Measurements from ENCODE around the gene ZNF597. TPM values are rescaled to one million over a fixed set of nuclear protein-coding genes. Genes with fewer than 3 reads are reported as not detected.

Gene ZNF597, protein sequence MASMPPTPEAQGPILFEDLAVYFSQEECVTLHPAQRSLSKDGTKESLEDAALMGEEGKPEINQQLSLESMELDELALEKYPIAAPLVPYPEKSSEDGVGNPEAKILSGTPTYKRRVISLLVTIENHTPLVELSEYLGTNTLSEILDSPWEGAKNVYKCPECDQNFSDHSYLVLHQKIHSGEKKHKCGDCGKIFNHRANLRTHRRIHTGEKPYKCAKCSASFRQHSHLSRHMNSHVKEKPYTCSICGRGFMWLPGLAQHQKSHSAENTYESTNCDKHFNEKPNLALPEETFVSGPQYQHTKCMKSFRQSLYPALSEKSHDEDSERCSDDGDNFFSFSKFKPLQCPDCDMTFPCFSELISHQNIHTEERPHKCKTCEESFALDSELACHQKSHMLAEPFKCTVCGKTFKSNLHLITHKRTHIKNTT
- 2.9 and 3.0 TPM in 2 replicates for total RNA-seq (2014; rRNA removed; shearing (Covaris generic))

DNA sequence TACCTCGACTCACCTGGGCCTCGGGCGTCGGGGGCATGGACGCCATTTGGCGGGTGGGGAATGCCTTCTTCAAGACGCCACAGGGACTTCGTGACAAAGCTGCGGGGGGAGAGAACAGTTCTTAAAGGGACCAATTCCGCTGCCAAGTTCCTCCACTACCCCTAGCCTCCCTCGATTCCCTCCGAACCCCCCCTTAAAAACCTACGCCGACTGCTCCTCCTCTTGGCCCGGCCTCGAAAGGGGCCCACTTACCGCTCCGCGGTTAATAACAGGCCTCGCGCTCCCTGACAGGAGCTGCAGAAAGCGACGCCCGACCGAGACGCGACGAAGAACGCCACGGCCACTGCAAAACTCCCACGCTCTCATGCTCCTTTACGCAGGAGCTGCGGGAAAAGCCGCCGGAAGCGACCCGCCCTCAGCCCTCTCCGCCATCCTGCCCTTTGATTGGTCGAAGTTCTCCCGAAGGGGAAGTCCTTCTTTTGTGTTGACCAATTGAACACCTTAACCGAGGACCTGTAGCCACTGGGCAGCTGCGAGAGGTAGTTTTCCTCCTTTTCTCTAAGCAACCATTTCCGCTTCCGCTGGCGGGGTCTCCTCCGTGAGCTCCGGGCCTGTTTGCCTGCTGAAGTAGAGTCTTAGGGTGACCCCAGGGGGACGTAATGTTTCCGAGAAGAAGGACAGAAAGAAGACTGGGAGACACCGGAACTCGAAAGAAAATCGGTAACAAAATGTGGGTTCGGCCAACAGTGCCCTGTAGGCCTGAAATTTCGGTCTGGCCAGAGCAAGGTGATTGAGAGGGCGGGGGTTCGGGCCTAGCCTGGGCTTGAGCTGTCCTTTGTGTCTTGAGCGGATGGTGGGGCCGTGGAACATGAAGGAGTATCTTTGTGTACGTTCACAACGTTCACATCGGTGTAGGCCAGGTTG, at the start of gene ZNF597, which contains the start of gene NAA60:
Gene ZNF597, minus strand, starts transcription at position 397 of the 924 bp plus-strand sequence. Its CDS starts 351 bp downstream, at position 46.
Gene NAA60, plus strand, starts transcription at position 573 of the 924 bp plus-strand sequence. CDS start 32,548 bp downstream, outside the sequence.
- Histone ChIP-seq H3K4me1 (no peaks in the 10 kb centered on the region), H3K27me3 (no peaks in the 10 kb centered on the region), H3K36me3 (peaks cover 6% of the 10 kb centered on the region; the same call in 1 of the 2 replicates), H3K27ac (peak within 1 kb of the TSS; percentile 62), H3K9me3 (replicated peaks) (0 out of 2 replicates have a peak, but pooled peaks cover 4% of the 10 kb centered on the region), H3K4me3 (peak within 1 kb of the TSS; percentile 78)
- peak; percentile 88 to 89 for DNase-seq

DNA sequence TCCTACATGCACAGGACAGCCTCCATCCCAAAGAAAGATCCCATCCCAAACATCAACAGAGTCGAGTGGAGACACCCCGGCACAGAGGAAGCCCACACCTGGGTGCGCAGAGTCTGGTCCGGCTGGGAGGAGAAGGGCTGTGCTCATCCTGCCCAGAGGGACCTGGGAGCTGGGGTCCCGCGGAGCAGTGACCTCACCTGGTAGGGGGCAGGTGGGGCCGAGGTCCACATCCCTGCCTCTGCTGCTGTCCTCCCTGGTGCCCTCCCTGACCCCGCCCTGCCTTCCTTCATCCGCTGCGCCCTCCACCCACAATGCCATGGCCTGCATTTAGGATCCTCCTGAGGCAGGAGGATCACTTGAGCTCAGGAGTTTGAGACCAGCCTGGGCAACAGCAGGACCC, 49.1 kb upstream of the ZNF597 start:
- no peak overlapping the region for H3K27ac ChIP-seq
- H3K4me1 ChIP-seq = peaks cover 9% of the 10 kb centered on the region
- no peaks in the 10 kb centered on the region for H3K27me3 ChIP-seq
- no peak overlapping the region for H3K4me3 ChIP-seq
- no peak for DNase-seq
- H3K36me3 ChIP-seq = no peaks in the 10 kb centered on the region
- H3K9me3 ChIP-seq (replicated peaks) = no peaks in the 10 kb centered on the region

DNA sequence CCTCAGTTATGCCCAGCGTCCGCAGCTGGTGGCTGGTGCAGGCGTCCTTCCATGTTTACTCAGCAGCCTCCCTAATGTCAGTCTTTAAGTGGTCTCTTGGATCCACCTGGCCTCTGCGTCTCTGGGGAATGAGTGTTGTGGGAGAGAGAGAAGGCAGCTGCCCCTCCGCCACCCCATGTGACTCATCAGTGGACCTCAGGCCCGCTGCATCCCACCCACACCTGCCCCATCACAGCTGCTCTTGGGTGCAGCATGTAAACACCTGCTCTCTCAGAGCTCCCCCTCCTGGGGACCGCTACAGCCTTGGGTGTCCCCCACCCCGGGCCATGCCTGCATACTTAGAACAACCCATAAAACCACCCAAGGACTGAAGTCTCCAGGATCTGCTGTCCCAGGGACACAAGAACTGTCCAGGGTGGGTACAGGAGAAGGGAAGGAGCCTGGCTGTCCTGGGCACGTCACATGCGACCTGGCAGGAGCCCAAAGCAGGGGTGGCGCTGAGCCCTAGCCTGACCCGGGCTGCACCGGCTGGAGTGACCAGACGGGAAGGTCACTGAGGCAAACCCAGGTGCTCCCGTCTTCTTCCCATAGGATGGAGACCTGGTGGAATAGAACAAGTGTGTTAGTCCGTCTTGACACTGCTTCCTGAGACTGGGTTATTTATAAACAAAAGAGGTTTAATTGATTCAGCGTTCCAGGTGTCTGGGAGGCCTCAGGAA, 47.8 kb upstream of the ZNF597 start:
- DNase-seq = peak; percentile 81 to 82
- Histone ChIP-seq H3K36me3 (peaks cover 3% of the 10 kb centered on the region; the same call in 1 of the 2 replicates), H3K27ac (no peak overlapping the region), H3K9me3 (replicated peaks) (no peaks in the 10 kb centered on the region), H3K4me1 (peaks cover 9% of the 10 kb centered on the region), H3K4me3 (no peak overlapping the region), H3K27me3 (no peaks in the 10 kb centered on the region)

DNA sequence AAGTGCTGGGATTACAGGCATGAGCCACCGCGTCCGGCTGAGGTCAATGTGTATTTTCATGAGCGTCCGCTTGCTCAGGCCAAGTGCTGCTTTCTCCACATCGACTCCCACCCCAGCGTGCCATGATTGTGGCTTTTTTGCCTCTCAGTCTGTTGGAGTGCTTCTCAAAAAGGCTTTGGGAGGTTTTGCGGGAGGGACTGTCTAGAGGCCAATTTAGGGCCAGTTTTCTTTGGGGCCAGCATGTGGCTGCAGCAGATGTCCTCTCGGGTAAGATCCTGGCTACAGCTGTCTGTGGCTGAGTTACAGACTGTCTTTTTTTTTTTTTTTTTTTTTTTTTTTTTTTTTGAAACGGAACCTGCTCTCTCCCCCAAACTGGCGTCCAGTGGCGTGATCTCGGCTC, 45.5 kb upstream of the ZNF597 start:
- Histone ChIP-seq H3K27ac (no peak overlapping the region), H3K9me3 (replicated peaks) (no peaks in the 10 kb centered on the region), H3K4me1 (peaks cover 9% of the 10 kb centered on the region), H3K4me3 (no peak overlapping the region), H3K27me3 (no peaks in the 10 kb centered on the region), H3K36me3 (peaks cover 8% of the 10 kb centered on the region; the same call in 1 of the 2 replicates)
- peak; percentile 40 to 62 for DNase-seq

DNA sequence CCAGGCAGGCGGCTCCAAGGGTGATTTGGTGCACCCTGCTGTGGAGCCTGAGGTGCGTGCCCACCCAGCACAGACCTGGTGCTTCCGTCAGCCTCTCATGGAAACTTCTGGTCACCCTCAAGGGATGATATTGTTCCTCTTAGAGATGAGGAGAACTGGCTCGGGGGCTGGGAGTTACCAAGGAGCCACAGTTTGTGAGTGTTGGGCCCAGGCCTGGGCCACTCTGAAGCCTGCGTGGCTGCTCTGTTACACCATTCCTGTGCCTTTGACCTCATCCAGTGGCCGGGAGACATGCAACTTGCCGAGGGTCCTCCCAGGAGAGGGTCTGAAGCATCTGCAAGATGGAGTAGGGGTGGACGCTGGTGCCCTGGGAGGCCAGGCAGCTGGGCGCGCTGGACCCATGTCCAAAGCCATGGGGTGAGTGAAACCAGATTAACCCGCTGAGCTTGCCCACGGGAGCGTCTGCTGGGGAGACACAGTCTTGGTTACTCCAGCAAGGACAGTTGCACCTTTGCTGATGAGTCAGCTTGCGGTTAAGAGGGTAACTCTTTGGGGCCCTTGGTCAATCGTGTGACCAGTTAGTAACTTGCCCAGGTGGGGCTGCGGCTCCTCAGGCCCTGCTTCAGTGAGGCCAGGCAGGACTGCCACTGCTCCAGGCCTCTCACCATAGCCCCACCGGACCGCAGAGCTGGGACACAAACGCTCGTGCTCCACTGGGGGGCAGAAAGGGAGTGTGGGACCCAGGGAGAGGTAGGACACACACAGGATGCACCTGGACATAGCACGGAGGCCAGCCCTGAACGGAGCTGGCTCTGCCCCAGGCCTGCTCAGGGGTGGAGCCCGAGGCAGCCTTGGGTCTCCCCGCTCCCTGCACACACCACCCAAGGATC, 44.5 kb upstream of the ZNF597 start:
- peaks cover 9% of the 10 kb centered on the region for H3K4me1 ChIP-seq
- DNase-seq = no peak
- H3K9me3 ChIP-seq (replicated peaks) = no peaks in the 10 kb centered on the region
- no peak overlapping the region for H3K27ac ChIP-seq
- no peak overlapping the region for H3K4me3 ChIP-seq
- H3K27me3 ChIP-seq = no peaks in the 10 kb centered on the region
- H3K36me3 ChIP-seq = peaks cover 12% of the 10 kb centered on the region; the same call in 1 of the 2 replicates

DNA sequence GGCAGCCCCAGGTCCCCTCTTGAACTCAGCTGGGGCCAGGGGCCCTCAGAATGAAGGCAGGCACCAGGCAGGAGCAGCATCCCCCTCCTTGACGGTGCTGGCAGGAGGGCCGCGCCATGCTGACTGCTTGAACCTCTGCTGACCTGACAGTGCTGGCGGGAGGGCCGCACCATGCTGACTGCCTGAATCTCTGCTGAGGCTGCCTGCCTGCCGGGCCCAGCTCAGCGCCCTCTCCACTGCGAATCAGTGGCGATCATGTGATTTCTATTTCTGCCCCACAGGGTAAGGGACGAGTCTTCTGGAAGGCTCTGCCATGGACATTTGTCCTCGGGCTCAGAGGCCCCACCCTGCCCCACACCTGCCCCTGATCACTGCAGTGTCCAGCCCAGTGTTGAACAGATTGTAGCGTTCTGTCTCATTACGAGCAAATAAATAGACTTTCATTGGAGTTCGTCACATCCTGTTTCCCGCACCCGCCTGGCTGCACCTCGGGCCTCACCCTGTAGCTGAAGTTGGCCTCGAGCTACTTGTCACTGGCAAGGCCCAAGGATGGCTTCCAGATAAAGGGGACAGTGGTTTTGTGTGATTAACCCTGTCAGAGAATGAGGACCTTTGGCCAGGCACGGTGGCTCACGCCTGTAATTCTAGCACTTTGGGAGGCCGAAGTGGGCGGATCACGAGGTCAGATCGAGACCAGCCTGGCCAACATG, 43.4 kb upstream of the ZNF597 start:
- peaks cover 12% of the 10 kb centered on the region; the same call in 1 of the 2 replicates for H3K36me3 ChIP-seq
- no peaks in the 10 kb centered on the region for H3K9me3 ChIP-seq (replicated peaks)
- DNase-seq = no peak
- no peak overlapping the region for H3K27ac ChIP-seq
- H3K4me1 ChIP-seq = peaks cover 9% of the 10 kb centered on the region
- H3K4me3 ChIP-seq = no peak overlapping the region
- no peaks in the 10 kb centered on the region for H3K27me3 ChIP-seq

DNA sequence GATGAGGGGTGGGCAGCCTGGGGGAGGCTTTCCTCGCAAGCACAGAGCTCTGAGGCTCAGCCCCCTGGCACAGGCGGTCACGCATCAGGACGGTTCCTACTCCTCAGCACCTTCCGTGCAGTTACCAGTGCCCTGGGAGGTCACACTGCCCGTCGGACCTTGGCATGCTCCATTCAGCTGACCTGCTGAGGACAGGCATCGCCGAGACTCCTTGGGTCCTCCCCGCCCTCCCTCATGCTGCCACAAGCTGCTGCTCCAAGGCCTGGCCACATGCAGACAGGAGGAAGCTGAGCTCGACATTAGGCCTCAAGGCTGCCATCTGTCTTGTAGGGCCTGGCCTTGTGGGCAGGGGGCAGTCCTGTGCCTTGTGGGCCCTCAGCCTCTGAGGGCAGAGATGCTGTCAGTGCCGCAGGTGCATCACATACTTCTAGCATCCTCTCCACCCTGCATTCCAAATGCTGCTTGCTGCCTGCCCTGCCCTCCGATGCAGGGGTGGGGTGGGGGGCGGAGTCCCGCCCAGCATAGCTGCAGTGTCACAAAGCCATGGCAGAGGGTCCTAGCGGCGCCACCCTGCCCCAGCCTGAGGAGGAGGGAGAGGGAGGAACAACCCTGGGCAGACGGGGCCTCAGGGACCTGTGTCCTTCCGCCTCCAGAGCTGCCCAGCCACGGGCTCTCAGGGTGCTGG, 42.7 kb upstream of the ZNF597 start:
- Histone ChIP-seq H3K4me1 (peaks cover 6% of the 10 kb centered on the region), H3K36me3 (peaks cover 12% of the 10 kb centered on the region; the same call in 1 of the 2 replicates), H3K27me3 (no peaks in the 10 kb centered on the region), H3K9me3 (replicated peaks) (no peaks in the 10 kb centered on the region), H3K27ac (no peak overlapping the region), H3K4me3 (no peak overlapping the region)
- no peak for DNase-seq

DNA sequence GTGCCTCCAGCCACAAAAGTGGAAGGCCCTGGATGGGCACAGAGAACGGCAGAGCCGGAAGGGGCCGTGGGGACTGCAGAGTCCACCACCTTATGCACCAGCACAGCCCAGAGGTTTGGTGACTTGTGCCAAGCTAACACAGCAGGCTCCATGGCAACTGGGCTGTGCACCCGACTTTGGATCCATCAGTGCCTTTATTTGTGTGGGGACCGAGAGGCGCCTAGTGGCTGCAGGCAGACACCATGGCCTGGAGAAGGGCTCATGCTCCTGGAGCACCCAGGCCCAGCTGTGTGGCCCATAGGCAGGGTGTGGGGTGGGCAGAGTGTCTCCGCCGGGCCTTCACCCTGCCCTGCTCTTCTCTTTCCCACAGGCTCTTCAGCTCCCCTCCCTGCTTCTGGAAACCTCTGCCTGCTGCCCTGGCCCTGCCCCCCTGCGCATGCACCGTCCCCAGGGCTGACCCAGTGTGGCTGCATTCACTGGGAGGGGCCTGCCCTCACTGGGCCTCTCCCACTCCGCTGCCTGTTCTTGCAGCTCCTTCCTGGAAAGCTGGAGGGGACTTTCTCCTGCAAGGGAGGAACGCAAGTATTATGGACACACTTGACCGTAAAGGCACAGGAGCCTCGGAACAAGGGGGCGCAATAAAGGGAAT, 41.9 kb upstream of the ZNF597 start:
- no peak overlapping the region for H3K27ac ChIP-seq
- no peak overlapping the region for H3K4me3 ChIP-seq
- peaks cover 13% of the 10 kb centered on the region; the same call in 1 of the 2 replicates for H3K36me3 ChIP-seq
- H3K27me3 ChIP-seq = no peaks in the 10 kb centered on the region
- H3K4me1 ChIP-seq = no peaks in the 10 kb centered on the region
- DNase-seq = no peak
- H3K9me3 ChIP-seq (replicated peaks) = no peaks in the 10 kb centered on the region

DNA sequence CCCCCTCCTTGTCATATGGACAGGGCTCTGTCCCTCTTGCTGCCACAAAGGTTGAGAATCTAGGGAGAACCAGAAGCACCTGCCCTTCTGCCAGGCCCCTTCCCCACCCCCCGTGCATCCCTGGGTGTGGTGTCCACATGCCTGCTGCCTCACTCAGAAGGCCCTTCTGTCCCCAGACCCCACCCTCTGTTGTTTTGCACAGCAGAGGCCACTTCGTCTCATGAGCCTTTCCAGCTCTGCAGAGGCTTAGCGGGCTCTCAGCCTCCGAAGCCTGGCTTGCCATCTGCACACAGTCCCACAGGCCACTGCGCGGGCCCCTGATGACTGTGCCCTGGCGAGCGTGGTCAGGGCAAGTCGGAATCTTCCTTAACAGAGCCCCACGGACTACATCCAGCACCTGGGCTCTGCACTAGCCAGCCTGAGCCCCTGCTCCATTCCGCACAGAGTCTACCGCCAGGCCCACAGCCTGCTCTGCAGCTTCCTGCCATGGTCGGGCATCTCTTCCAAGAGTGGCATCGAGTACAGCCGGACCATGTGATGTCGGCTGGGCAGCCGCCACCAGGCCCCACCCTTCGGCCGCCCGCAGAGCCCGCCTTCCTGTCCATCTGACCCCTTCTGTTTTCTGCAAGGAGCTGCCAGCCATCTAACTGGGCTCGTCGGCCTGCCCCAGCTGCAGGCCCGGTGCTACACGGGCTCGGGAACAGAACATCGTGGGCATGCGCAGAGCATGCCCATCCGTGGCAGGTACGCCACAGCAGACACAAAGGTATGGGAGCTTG, 41.2 kb upstream of the ZNF597 start:
- Histone ChIP-seq H3K27me3 (no peaks in the 10 kb centered on the region), H3K4me3 (no peak overlapping the region), H3K27ac (no peak overlapping the region), H3K36me3 (peaks cover 16% of the 10 kb centered on the region; the same call in 1 of the 2 replicates), H3K9me3 (replicated peaks) (no peaks in the 10 kb centered on the region), H3K4me1 (no peaks in the 10 kb centered on the region)
- DNase-seq = no peak

DNA sequence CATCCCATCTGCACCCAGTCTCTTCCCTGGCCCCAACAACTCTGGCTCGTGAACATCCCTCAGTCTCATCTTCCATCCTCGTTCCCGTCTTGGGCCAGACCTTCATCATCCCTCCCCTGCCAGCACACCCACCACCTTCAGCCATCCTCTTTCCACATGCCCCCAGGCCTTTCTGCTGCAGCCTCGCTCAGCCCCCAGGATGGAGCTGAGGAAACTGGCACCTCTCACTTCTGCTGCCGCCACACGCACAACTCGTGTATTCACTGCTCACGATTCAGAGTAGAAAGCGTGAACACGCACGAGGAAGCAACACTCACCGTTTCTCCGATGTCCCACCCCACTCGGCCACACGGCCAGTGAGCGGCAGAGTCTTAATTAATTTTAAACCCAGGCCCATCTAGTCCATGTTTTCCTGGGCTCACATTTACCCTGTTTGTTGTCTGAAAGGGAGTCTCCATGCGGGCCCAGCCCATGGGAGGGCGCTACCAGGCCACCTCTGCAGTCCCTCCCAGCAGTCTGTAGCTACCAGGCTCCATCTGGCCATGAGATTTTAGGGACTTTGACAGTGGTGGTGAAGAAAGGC, 39.4 kb upstream of the ZNF597 start:
- Histone ChIP-seq H3K27me3 (no peaks in the 10 kb centered on the region), H3K4me1 (no peaks in the 10 kb centered on the region), H3K4me3 (no peak overlapping the region), H3K36me3 (peaks cover 16% of the 10 kb centered on the region; the same call in 1 of the 2 replicates), H3K9me3 (replicated peaks) (no peaks in the 10 kb centered on the region), H3K27ac (no peak overlapping the region)
- DNase-seq = no peak
